Activated naive CD4-positive, alpha-beta T cell treated with Interleukin-2 at 50 U/mL for 16 hours (primary cell): Measurements from ENCODE around the gene GNAL.

ENCODE experiments used
- DNase-seq: peaks from one replicate; pipeline ENCODE4 v3.0.0-alpha.2; 2020

Gene GNAL

DNA sequence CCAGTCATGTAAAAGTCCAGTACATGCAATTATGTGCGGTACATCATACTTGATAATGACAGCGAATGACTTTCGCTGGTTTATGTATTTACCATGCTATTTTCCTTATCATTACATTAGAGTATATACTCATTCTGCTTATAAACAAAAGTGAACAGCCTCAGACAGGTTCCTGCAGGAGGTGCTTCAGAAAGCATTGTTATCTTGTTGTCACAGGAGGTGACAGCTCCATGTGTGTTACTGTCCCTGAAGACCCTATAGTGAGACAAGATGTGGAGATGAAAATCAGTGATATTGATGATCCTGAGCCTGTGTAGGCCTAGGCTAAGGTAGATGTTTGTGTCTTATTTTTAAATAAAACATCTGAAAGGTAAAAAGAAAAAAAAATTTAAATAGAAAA, 234.4 kb downstream of the GNAL start:
- DNase-seq, result no peak

- no peak for DNase-seq
Observed at GRCh38 chr18:11925800-11926481, 236.9 kb downstream of the GNAL start.

GRCh38 chr18:11927497-11927896, 238.4 kb downstream of the GNAL start:
- no peak for DNase-seq

DNA sequence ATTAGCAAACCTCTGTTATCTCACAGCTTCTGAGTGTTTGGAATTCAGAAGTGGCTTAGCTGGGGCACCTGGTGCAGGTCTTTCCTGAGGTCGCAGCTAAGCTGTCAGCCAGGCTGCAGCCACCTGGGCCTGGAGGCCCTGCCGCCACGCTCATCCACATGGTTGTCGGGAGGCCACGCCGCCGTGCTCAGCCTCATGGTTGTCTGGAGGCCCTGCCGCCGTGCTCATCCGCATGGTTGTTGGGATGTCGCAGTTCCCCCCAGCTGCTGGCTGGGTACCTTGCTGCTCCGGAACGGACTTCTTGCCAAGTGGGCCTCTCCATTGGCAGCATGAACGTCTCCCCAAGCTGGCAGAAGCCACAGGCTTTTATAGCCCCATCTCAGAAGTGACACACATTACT, 243.3 kb downstream of the GNAL start:
- DNase-seq, result no peak
